Osteoblast (primary cell): Measurements from ENCODE around the gene DRP2. TPM values are rescaled to one million over a fixed set of nuclear protein-coding genes. Genes with fewer than 3 reads are reported as not detected.
"Not testable (repeated sequence)": the region's sequence is repeated elsewhere in the genome, so short reads cannot be mapped to it uniquely, and the experiment has no call there.

Experiments
- DNase-seq: peaks from one replicate; pipeline ENCODE4 v3.0.0; 2011; ENCODE audit warnings: low spot score, mixed read lengths; ENCODE audit not compliant: insufficient read length; ENCODE audit errors: missing footprints
- H2AFZ ChIP-seq: 2 replicates; pipeline ENCODE4 v1.6.0; 2011; ENCODE audit warnings: mild to moderate bottlenecking, low read length
- H3K27ac ChIP-seq: 2 replicates; pipeline ENCODE4 v1.5.1; 2011; ENCODE audit warnings: mild to moderate bottlenecking, low read depth, low read length, moderate library complexity
- H3K27me3 ChIP-seq: 2 replicates; pipeline ENCODE4 v1.6.0; 2012; ENCODE audit warnings: mild to moderate bottlenecking, control low read depth, inconsistent platforms, low read length, moderate library complexity; ENCODE audit not compliant: insufficient read depth
- H3K36me3 ChIP-seq: 2 replicates; pipeline ENCODE4 v1.5.1; 2011; ENCODE audit warnings: mild to moderate bottlenecking, low read length, control low read depth, moderate library complexity; ENCODE audit not compliant: insufficient read depth
- H3K4me1 ChIP-seq: 2 replicates; pipeline ENCODE4 v1.5.1; 2011; ENCODE audit warnings: mild to moderate bottlenecking, low read length, control low read depth, moderate library complexity; ENCODE audit not compliant: insufficient read depth
- H3K4me2 ChIP-seq: 2 replicates; pipeline ENCODE4 v1.6.0; 2011; ENCODE audit warnings: mild to moderate bottlenecking, low read length; ENCODE audit not compliant: insufficient read depth
- H3K4me3 ChIP-seq: fragments of 200-600 bp; sonication (generic); 3 replicates; pipeline ENCODE4 v1.5.1; 2012; ENCODE audit warnings: mild to moderate bottlenecking, low read length, inconsistent platforms; ENCODE audit not compliant: insufficient read depth
- H3K79me2 ChIP-seq: 2 replicates; pipeline ENCODE4 v1.6.0; 2012; ENCODE audit warnings: mild to moderate bottlenecking, low read length, control low read depth, inconsistent platforms; ENCODE audit not compliant: insufficient read depth
- H3K9me3 ChIP-seq: 2 replicates; pipeline ENCODE4 v1.5.1; 2011; ENCODE audit warnings: low read depth, low read length, control low read depth
- H4K20me1 ChIP-seq: 2 replicates; pipeline ENCODE4 v1.6.0; 2012; ENCODE audit warnings: mild to moderate bottlenecking, low read length, control low read depth; ENCODE audit not compliant: insufficient read depth
- total RNA-seq: library from RNA; depleted of rRNA; stranded (reverse); fragments of >200 nt; gene quantifications from 2 replicates; pipeline ENCODE4 v1.2.3, GENCODE V29; 2012
- TF ChIP-seq, protein P1 (sequence below): IDR thresholded peaks from 2 replicates; pipeline ENCODE4 v1.5.1; 2011; ENCODE audit warnings: mild to moderate bottlenecking, low read depth, low read length, moderate library complexity; ENCODE audit errors: extremely low read depth

Gene DRP2, protein sequence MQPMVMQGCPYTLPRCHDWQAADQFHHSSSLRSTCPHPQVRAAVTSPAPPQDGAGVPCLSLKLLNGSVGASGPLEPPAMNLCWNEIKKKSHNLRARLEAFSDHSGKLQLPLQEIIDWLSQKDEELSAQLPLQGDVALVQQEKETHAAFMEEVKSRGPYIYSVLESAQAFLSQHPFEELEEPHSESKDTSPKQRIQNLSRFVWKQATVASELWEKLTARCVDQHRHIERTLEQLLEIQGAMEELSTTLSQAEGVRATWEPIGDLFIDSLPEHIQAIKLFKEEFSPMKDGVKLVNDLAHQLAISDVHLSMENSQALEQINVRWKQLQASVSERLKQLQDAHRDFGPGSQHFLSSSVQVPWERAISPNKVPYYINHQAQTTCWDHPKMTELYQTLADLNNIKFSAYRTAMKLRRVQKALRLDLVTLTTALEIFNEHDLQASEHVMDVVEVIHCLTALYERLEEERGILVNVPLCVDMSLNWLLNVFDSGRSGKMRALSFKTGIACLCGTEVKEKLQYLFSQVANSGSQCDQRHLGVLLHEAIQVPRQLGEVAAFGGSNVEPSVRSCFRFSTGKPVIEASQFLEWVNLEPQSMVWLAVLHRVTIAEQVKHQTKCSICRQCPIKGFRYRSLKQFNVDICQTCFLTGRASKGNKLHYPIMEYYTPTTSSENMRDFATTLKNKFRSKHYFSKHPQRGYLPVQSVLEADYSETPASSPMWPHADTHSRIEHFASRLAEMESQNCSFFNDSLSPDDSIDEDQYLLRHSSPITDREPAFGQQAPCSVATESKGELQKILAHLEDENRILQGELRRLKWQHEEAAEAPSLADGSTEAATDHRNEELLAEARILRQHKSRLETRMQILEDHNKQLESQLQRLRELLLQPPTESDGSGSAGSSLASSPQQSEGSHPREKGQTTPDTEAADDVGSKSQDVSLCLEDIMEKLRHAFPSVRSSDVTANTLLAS
- 0.59 and 0.72 TPM in 2 replicates for total RNA-seq

DNA sequence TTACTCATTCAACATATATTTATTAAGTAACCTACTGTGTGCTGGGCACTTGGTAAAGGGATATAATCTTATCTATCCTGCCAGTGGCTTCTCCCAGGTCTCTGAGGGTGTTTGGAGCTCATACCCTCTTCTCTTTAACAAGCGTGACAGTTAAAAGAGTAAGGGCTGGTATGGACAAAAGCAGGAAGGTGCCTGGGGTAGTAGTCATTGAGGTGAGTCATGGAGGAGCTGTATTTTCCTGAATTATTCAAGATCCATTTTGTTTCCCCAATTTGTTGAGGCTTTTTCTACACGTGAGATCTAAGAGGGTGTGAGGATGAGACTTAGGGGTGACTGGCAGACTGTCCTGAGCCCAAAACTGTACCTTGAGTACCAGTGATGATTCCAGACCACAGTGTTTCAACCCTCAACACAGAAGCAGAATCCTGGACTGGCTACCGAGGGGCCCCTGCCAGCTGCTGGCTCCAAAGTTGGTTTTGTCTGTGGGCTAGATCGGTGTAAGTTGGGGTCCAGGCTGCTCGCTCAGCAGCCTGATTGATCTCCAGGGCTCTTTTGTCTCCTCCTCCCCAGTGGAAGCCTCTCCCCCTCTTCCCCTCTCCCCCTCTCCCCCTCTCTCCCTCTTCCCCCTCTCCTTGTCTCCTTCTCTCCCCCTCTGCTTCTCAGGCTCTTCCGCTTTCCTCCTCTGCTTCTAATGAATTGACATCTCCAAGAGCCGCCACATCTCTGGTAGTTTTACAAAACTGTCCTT lies at the start of gene DRP2:
Gene DRP2, plus strand, starts transcription at position 671 of the 748 bp plus-strand sequence. CDS start 11,862 bp downstream, outside the sequence.
- Histone ChIP-seq H3K79me2 (no peaks in the 10 kb centered on the region), H3K27me3 (no peaks in the 10 kb centered on the region), H3K9me3 (no peaks in the 10 kb centered on the region), H4K20me1 (no peaks in the 10 kb centered on the region), H3K4me3 (peak within 1 kb of the TSS; percentile 56), H3K36me3 (no peaks in the 10 kb centered on the region), H2AFZ (peak within 1 kb of the TSS; percentile 89), H3K4me2 (peak within 1 kb of the TSS; percentile 57), H3K4me1 (peaks cover 12% of the 10 kb centered on the region), H3K27ac (peak within 1 kb of the TSS; percentile 75)
- TF ChIP-seq, protein P1, sequence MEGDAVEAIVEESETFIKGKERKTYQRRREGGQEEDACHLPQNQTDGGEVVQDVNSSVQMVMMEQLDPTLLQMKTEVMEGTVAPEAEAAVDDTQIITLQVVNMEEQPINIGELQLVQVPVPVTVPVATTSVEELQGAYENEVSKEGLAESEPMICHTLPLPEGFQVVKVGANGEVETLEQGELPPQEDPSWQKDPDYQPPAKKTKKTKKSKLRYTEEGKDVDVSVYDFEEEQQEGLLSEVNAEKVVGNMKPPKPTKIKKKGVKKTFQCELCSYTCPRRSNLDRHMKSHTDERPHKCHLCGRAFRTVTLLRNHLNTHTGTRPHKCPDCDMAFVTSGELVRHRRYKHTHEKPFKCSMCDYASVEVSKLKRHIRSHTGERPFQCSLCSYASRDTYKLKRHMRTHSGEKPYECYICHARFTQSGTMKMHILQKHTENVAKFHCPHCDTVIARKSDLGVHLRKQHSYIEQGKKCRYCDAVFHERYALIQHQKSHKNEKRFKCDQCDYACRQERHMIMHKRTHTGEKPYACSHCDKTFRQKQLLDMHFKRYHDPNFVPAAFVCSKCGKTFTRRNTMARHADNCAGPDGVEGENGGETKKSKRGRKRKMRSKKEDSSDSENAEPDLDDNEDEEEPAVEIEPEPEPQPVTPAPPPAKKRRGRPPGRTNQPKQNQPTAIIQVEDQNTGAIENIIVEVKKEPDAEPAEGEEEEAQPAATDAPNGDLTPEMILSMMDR, result no peak
- no peak for DNase-seq

DNA sequence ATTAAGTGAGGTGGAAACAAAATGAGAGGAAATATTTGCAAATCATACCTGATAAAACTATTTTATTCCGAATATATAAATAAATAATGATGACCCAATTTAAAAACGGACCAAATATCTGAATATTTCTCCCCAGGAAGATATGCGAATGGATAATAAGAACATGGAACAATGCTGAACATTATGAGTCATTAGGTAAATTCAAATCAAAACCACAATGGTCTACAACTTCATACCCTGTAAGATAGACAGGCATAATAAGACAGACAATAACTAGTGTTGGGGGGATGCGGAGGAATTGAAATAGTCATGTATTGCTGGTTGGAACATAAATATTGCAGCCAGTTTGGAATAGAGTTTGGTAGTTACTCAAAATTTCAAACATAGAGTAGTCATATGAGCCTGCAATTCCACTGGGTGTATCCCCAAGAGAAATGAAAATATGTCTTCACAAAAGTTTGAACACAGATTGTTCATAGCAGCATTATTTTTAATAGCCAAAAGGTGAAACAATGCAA lies 47.6 kb upstream of the DRP2 start:
- H2AFZ ChIP-seq, result no peak overlapping the region
- DNase-seq, result no peak

DNA sequence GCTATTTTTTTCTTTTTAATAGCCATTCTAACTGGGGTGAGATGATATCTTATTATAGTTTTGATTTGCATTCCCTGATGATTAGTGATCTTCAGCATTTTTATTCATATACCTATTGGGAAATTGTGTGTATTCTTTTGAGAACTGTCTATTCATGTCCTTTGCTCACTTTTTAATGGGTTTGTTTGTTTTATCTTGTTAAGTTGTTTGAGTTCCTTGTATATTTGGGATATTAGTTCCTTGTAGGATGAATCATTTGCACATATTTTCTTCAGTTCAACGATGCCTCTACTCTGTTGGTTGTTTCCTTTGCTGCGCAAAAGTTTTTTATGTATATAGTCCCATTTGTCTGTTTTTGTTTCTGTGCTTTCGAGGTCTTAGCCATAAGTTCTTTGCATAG lies 43.1 kb upstream of the DRP2 start:
- H3K27ac ChIP-seq, result no peak overlapping the region
- H3K4me2 ChIP-seq, result no peak overlapping the region
- peaks cover 1% of the 10 kb centered on the region for H3K9me3 ChIP-seq
- H2AFZ ChIP-seq, result no peak overlapping the region
- no peak for DNase-seq
- no peaks in the 10 kb centered on the region for H3K27me3 ChIP-seq
- H3K4me1 ChIP-seq, result peaks cover 2% of the 10 kb centered on the region
- no peaks in the 10 kb centered on the region for H3K79me2 ChIP-seq
- TF ChIP-seq, protein P1, result no peak
- no peaks in the 10 kb centered on the region for H4K20me1 ChIP-seq
- H3K36me3 ChIP-seq, result no peaks in the 10 kb centered on the region
- H3K4me3 ChIP-seq, result no peak overlapping the region

More for the DNA sequence above, 47.6 kb upstream of the DRP2 start:
- peaks cover 3% of the 10 kb centered on the region for H3K27me3 ChIP-seq
- H4K20me1 ChIP-seq, result no peaks in the 10 kb centered on the region
- H3K79me2 ChIP-seq, result no peaks in the 10 kb centered on the region
- no peak overlapping the region for H3K4me3 ChIP-seq
- TF ChIP-seq, protein P1, result no peak
- H3K4me2 ChIP-seq, result no peak overlapping the region
- peaks cover under 1% of the 10 kb centered on the region for H3K9me3 ChIP-seq
- no peak overlapping the region for H3K27ac ChIP-seq
- H3K36me3 ChIP-seq, result no peaks in the 10 kb centered on the region
- peaks cover 2% of the 10 kb centered on the region for H3K4me1 ChIP-seq

- H3K4me2 ChIP-seq, H3K36me3 ChIP-seq, H3K9me3 ChIP-seq, H3K4me3 ChIP-seq, H2AFZ ChIP-seq, H3K27me3 ChIP-seq, DNase-seq, H3K79me2 ChIP-seq, H3K4me1 ChIP-seq, H4K20me1 ChIP-seq, H3K27ac ChIP-seq: not testable (repeated sequence)
Observed at GRCh38 chrX:101184876-101185275, 34.7 kb upstream of the DRP2 start.

GRCh38 chrX:101187961-101188360 lies 31.6 kb upstream of the DRP2 start:
- H3K4me2 ChIP-seq, H3K27ac ChIP-seq, H3K9me3 ChIP-seq, H3K79me2 ChIP-seq, H3K4me3 ChIP-seq, H2AFZ ChIP-seq, H4K20me1 ChIP-seq, H3K4me1 ChIP-seq, H3K36me3 ChIP-seq, H3K27me3 ChIP-seq, DNase-seq: not testable (repeated sequence)
